HG03521 (cell line): Measurements from ENCODE around the gene UBQLN3.

ENCODE experiments used
- ATAC-seq: cut with Tn5 transposase; IDR thresholded peaks from one replicate; pipeline ENCODE4 v1.9.1; 2021; ENCODE audit warnings: mild to moderate bottlenecking, moderate library complexity; ENCODE audit not compliant: unreplicated experiment

The UBQLN3 gene

DNA sequence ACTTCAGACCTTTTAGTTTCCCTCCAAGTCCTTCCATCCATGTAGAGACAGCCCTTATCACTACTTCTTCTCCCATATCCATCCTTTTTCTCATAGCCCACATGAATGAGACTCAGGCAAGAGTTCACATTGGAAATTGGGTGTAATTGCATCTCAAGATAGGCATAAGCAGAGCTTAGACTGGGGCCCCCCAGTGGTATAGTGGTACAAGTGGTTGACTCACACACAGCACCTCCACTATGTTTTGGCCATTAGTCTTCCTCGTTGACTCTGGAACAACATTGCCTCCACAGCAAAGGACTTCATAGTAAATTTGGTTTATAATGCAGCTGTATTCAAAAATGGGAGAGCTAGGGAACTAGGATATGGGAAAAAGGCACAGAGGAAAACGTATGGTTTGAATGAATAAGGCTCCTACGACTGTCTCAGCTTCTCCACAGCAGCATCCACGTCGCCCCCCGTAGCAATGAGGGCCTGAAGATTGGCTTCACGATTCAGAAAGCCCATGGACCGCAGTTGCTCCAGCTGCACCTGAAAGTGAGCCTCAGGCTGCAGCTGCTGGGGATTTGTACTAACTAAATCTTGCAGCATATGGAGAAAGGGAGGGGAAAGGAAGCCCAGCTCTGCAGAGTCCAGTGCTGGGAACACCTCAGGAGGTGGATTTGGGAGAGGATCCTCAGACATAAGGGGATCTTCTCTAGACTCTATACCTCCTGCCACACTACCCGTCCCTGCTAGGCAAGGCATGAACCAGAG lies 2.4 kb downstream of the UBQLN3 start:
- ATAC-seq, result no peak

DNA sequence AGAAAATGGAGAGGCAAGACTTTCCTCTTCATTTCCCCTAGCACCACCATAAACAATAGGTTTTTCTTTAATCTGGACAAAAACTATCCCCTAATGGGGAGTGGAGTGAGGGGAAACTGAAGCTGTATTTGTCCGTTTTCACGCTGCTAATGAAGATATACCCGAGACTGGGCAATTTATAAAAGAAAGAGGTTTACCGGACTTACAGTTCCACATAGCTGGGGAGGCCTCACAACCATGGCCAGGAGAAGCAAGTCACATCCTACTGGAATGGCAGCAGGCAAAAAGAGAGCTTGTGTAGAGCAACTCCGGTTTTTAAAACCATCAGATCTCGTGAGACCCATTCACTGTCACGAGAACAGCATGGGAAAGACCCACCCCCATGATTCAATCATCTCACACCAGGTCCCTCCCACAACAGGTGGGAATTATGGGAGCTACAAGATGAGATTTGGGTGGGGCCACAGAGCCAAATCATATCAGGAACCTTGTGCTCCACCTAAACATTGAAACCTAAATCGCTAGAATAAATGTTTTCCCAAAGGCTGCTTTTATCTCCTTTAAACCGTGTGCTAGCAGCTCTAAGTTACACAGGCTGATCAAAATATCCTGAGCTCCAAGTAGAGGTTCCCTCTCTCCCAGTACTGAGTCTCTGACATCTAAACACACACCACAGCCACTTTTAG lies 4.3 kb downstream of the UBQLN3 start:
- no peak for ATAC-seq

DNA sequence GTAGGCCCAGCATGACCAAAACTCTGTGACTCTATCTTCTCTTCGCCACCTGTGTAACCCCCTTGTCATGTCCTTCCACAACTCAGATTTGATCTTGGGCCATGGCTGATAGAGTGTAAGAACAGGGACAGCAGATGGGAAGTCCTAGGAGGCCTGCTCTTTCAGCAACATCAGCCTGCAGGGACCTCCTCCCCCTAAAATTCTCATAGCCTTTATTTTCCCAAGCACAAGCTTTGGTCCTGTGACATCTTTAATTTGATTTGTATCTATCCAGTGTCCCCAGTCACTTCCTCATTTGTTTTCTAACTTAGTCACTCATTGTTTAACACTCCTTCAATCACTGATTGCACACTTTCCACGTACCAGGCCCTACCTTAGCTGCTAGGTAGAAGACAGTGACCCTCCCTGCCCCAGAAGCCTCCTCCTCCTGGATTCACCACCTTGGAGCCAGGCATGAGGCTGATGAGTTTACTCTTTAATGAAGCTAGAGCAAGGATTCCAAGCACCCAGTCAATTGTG lies 5.3 kb downstream of the UBQLN3 start:
- ATAC-seq, result no peak

DNA sequence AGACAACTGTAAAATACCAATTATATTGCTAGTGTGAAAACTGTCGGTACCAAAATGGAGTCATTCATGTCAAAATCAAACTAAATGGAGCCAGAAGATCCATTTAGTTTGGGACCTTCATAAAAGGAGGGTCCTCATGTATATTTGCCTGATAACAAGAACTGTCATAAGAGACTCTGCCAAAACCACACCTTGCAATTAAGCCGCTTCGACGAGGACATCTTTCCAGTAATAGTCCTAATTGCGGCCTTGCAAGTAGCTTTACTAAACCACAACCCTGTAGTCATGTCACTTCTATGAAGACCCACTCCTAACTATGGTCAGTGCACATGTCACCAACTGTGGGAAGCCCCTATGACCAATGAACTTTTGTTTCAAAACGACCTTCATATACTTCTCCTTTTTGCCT lies 9.4 kb downstream of the UBQLN3 start:
- ATAC-seq, result no peak

DNA sequence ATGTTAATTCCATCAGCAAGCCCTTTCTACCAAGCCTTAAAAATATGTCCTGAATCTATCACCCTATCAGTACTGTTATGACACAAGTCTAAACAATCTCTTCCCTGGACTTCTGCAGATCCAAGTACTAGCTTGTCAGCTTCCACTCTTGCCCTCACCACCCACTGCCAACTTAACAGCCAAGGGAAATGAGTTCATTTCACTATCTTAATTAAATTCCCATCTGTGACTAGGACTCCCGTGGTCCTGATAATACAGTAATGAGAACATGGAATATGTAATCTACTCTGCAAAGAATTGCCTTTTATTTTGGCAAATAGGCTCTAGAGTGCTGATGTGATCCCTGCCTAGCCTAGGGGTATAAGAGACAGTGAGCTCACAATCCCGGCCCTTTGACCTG lies 10.1 kb downstream of the UBQLN3 start:
- ATAC-seq, result no peak

DNA sequence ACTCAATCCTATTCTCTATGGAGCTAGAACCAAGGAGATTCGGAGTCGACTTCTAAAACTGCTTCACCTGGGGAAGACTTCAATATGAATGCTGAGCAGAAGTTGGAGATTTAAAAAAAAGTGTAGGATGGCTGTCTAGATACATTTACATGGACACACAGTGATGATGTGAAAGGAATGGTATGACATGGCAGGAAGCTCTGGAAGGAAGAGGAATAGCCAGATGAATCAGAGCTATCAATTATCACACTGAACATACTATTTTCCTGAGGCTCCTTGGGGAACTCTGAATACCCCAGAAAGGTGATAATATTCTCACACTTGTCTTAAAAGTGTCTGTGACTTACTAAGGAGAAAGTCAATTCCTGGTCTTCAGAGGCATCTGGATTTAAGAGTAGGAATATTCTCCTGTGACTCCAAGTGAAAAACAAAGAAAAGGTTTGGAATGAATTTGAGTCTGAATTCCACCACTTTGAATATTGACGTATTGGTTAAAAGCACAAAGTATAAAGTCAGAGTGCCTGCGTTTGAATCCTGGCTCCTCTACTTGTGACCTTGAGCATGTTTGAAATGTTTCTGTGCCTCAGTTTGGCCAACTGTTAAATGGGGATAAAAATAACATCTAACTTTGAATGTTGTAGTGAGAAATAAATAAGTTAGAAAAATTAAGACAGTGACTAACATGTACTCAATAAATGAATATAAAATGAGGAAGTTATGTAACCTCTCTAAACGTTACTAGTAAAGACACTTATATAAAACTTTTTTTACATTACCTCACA lies 20.0 kb downstream of the UBQLN3 start:
- ATAC-seq, result no peak

DNA sequence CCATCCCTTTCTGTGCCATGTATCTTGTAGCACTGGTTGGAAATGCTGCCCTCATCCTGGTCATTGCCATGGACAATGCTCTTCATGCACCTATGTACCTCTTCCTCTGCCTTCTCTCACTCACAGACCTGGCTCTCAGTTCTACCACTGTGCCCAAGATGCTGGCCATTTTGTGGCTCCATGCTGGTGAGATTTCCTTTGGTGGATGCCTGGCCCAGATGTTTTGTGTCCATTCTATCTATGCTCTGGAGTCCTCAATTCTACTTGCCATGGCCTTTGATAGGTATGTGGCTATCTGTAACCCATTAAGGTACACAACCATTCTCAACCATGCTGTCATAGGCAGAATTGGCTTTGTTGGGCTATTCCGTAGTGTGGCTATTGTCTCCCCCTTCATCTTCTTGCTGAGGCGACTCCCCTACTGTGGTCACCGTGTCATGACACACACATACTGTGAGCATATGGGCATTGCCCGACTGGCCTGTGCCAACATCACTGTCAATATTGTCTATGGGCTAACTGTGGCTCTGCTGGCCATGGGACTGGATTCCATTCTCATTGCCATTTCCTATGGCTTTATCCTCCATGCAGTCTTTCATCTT lies 20.9 kb downstream of the UBQLN3 start:
- no peak for ATAC-seq

DNA sequence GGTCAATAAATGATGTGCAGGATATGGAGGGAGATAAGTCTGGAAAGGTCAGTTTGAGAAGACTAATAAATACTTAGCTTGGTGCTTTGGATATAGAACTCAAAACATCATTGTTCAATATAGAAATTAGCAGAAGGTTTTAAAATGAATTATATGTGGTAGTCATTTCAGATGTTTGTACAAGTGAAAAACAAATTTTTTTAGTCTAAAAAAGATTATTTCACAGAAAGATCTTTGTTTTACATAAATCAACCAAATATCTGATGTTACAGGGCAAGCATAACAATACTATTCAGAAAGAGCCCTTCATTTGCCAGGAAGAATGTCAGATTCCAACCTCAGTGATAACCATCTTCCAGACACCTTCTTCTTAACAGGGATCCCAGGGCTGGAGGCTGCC lies 21.4 kb downstream of the UBQLN3 start, which contains the start of gene OR52D1:
OR52D1 (plus strand) TSS at position 301 of the 400 bp plus-strand sequence; CDS start at position 323, 22 bp downstream.
- ATAC-seq, result no peak

DNA sequence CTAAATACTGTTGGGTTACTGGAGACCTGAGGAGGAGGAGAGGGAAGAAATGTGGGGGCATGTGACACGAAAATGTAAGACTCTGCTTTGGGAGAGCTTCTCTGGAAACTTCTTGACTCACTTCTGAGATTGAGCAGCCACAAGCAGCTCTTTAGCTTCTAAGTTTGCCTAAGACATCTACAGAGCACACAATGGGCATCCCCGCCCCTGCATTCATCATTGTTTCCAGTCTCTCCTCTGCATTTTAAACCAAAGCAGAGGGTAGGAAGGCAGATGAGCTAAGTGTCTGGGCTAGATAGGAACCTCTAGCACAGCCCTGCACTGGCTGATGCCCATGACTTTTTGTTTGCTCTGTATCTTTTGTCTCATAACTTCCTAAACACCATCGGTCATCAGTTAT lies 23.3 kb downstream of the UBQLN3 start:
- ATAC-seq, result no peak

DNA sequence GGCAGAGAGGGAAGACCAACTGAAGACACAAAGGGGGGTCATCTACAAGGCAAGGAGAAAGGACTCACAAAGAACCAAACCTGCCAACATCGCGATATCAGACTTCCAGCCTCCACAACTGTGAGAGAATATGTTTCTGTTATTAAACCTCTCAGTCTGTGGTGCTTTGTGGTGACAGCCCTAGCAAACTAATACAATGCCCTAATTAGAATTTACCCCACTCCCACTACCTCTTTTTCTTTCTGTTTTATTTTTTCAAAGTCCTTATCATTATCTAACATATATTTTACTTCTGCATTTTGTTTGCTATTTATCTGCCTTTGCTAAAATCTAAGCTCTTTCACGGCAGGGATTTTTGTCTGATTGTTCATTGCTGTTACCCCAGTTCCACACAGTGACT lies 23.8 kb downstream of the UBQLN3 start:
- no peak for ATAC-seq

DNA sequence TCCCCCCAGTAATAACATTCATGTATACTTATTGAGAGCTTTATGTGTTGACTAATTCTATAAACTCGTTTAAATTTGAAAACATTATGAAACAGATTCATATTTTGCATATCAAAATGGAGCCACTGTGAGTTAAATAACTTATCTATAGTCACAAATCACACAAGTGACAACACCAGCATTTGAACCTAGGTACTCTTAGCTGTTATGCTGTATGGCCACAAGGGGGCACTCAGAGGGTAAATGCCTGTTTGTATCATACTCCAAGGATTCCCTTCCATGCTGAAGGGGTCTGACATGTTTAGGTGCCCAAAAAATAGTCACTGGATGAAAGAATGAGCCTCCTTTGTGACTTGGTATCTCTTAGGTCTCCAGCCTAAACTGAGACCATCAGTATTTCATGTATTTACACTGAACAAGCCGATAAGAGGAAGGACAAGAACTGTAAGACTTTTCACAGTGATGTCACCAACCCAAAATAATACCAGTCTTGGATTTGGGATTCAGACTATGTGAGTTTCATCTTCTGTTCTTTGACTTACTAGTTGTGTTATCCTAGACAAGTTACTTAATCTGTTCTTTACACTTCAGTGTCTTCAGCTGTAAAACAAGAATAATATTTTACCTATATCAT lies 33.5 kb downstream of the UBQLN3 start:
- ATAC-seq, result no peak

DNA sequence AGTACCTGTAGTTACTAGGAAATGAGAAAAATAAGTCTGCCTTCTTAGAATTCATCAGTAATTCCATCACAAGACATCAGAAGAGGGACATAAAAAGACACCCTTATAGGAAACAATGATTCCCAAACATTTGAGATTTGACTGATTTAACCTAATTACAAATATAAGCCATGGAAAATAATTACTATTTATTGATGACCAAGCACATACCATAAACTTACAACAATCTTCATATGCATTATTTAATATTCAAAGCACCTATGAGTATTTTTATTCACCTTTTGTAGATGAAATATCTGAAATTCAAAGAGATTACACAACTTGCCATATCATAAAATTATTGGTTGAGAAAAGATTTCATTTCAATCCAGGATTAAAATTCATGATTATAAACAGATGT lies 35.8 kb downstream of the UBQLN3 start:
- no peak for ATAC-seq

DNA sequence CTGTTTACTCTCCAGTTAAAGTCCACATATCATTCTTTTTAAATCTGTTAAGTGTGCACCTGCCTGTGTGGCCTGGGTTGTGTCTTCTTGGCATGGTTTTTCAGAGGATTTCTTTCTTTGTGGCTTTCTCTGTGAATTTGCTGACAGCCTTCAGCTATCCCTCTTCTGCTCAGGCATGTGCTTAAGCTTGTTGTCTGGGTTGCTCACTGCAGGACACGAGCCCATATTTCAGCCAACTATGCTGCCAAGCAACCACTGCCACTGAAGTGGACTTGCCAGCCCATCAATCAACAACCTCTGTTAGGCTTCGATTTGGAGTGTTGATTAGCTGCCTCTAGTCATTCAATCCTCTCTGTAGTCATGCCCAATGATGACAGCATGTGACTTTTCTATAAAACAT lies 42.2 kb downstream of the UBQLN3 start:
- ATAC-seq, result no peak

DNA sequence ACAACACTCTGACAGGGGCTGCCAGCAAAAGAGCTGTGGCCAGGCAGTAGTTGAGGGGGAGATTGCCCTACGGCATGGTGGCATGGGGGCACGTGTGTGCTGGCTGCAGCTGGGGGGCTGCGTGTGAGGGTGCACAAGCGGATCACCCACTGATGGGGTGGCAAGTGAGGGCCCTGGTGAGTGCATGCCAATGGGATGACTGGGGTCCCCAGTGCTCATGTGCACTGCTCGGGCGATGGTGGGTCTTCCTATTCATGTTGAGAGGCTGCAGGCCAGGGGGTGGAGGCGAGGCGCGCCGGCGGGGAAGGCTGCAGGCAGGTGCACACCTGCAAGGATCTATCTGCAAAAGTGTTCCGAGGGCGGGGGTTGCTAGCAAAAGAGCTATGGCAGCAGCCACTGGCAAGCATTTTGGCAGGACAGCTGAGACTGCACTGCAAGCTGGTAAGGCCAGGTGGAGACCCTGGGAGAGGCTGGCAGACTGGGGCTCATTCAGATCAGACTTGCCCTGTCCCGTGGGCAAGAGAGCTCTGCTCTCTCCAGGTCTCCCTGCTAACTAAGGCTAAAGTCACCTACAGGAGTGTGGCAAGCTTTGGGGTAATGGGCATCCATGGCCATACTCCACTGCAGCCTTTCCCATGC lies 48.7 kb downstream of the UBQLN3 start:
- ATAC-seq, result no peak
